Caki2 (cell line): ENCODE measurements around the gene LTF. TPM values are rescaled to one million over a fixed set of nuclear protein-coding genes. Genes with fewer than 3 reads are reported as not detected.

Experiments used
- DNase-seq: peaks from one replicate; pipeline ENCODE4 v3.0.0-alpha.2; 2015; ENCODE audit warnings: low read depth
- in situ Hi-C: cut with HindIII; loops from 2 replicates; pipeline ENCODE4 v1.10.0; 2016; ENCODE audit warnings: low sequenced_read_pairs, low pct_unique_long_range_greater_than_20kb, mixed read lengths
- total RNA-seq: library from RNA; depleted of rRNA; stranded (reverse); fragments of >200 nt; shearing (Covaris generic); gene quantifications from 2 replicates; pipeline ENCODE4 v1.2.3, GENCODE V29; 2014; ENCODE audit warnings: low replicate concordance

Gene LTF
- total RNA-seq, 1 experiment from 2014 or later = not detected

GRCh38 chr3:46477145-46477544 is 12.4 kb upstream of the LTF start:
- no peak for DNase-seq

GRCh38 chr3:46472736-46473135 is 8.0 kb upstream of the LTF start:
- no peak for DNase-seq
- in situ Hi-C loops = no loop called here

More at GRCh38 chr3:46477145-46477544, 12.4 kb upstream of the LTF start:
- in situ Hi-C loops = no loop called here

- no peak for DNase-seq
- in situ Hi-C loops = no loop called here
These were observed 6.7 kb upstream of the LTF start for GRCh38 chr3:46471371-46471914.

DNA sequence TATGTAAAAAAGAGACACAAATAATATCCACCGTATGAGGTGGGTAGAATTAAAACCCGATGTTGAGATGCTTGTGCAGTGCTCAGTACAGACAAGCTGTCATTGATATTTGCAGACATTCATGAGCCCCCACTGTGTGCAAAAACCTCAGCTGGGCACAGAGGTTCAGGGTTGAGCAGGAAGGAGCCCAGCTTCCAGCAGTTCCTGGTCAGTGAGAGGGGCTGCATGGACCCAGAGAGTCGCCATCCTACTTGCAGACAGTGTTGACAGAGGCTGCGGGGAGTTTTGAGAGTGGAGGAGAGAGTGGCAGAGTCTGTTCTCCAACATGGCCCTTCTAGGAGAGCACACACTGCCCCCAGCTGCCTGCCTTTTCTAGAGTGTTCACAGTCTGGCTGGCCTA is 6.1 kb upstream of the LTF start:
- in situ Hi-C loops = no loop called here
- no peak for DNase-seq

GRCh38 chr3:46469680-46470357 is 5.1 kb upstream of the LTF start:
- in situ Hi-C loops = no loop called here
- no peak for DNase-seq

- DNase-seq = no peak
- in situ Hi-C loops = no loop called here
These were observed 4.3 kb upstream of the LTF start for GRCh38 chr3:46468753-46469600.

DNA sequence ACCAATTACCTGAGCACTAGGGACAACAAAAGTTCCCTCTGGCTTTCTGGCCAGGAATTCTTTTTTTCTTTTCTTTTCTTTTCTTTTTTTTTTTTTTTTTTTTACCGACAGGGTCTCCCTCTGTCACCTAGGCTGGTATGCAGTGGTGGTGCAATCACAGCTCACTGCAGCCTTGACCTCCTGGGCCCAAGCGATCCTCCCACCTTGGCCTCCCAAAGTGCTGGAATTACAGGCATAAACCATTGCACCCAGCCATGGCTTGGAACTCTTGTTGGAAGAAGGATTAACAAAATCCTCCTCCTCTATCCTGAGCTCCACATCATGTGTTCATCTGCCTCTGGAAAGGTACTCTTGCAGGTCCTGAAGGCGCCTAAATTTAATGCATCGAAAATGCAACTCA is 2.9 kb upstream of the LTF start:
- in situ Hi-C loops = no loop called here
- no peak for DNase-seq

DNA sequence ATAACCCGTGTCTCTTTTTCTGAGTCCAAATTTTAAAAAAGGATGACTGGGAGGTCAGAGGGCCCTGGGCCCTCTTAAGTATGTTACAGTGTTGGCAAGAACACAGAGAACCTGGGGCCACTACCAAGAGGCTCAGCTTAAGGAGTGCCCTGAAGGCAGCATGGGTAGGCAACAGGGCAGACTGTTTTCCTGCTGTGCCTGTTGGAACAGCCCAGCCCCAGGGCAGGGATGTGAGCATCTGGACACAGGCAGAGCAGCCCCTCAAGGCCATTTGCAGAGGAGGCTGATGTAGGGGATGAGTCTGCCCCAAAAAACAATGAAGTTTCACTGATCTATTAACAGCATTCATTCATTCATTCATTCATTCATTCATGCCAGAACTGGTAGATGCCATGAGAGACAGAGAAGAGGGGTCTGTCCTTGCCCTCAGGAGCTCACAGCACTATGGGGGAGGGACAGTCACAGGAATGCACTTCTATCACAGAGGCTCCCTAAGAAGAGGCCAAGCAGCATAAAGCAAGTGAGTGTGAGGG is 2.2 kb upstream of the LTF start:
- in situ Hi-C loops = no loop called here
- no peak for DNase-seq

GRCh38 chr3:46466273-46466672 is 1.6 kb upstream of the LTF start:
- in situ Hi-C loops = no loop called here
- DNase-seq = no peak

GRCh38 chr3:46465196-46465520 is 453 bp upstream of the LTF start:
- DNase-seq = no peak
- in situ Hi-C loops = no loop called here

GRCh38 chr3:46463868-46464241 is 850 bp downstream of the LTF start:
- DNase-seq = no peak
- in situ Hi-C loops = no loop called here

DNA sequence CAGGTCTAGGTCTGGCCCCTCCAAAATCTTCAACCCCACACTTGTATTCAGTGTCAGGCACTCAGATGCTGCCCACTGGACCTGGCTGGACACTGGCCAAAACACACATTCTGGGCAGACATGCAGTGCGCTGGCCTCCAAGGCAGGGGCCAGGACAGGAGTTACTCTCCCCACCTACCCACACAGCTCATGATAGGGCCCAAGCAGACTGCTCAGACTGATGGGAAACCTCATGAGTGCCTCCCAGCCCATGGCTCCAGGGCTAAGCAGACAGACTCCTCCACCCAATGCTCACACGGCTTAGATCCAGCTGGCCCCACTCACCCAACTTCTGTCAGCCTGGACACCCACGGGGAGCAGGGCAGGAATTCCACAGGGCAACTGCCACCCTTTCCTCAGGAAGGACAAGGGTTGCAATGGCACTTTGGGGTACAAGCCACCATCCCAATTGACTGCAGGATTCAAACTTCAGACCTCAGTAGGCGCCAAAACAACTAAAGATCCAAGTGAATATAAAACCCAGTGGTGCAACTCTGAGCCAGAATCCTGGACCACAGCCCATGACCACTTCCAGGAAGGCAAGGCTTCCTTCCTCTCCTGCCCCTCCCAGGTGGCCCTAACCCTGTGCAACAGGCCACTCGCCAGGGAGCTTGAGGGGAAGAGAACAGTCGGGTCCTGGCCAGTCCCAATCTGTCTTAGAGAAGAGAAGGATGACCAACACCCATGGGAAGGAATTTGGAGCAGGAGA is 1.4 kb downstream of the LTF start:
- no peak for DNase-seq
- in situ Hi-C loops = no loop called here

DNA sequence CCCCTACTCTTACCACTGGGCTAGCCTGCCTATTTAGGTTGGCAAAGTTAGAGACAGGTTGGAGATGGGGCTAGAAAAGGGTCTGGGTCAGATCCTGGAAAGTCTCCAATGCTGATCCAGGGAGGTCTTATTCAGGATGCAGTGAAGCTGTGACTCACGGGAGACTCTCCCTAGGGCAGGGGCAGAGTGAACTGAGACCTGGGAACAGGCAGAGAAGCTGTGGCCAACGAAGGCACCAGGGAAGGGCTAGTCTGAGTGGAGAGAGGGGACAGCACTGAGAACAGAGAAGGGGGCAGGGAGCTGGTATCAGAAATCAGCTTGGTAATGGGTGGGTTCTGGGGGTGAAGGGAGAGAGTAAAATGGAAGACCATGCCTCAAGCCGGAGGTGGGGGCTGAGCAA is 2.2 kb downstream of the LTF start:
- DNase-seq = no peak
- in situ Hi-C loops = no loop called here

DNA sequence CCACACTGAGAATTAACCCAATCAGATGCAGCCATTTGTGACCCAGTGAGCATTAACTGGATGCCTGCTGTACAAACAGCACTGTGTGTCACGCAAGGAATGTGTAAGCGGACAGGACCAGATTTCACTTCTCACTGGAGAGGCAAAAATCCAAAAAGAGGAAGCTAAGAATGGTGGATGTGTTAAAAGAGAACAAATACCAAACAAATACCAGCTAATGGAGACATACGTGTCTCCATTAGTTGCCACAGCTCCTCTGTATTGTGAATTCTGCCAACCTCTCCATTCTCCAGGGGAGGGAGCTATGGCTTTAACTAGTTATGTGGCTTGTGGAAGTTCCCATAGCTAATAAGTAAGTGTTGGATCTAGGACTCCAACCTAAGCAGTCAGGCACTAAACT is 2.6 kb downstream of the LTF start:
- DNase-seq = no peak
- in situ Hi-C loops = no loop called here

DNA sequence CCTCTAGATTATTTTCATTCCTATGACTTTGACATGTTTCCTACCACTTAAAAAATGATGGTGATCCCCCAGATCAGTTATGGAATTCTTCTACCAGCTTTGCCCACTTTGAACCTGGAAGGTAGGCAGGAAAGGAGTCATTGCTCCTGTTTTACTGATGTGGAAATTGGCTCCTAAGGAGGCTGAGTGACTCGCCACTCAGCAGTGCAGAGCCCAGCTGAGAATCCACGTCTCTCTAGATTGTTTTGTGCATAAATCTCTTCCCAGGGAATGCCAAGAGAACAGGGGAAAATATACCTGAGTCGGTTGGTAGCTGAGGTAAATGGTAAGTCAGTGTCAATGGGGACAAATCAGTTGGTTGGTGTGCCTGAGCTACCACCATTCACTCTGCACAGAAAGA is 4.7 kb downstream of the LTF start:
- no peak for DNase-seq
- in situ Hi-C loops = no loop called here

GRCh38 chr3:46456118-46456517 is 8.6 kb downstream of the LTF start:
- in situ Hi-C loops = no loop called here

GRCh38 chr3:46455231-46456115 is 9.2 kb downstream of the LTF start:
- in situ Hi-C loops = no loop called here
- no peak for DNase-seq

More at GRCh38 chr3:46456118-46456517, 8.6 kb downstream of the LTF start:
- DNase-seq = no peak

GRCh38 chr3:46454606-46455005 is 10.1 kb downstream of the LTF start:
- DNase-seq = no peak
- in situ Hi-C loops = no loop called here
